Measurements from ENCODE around the gene GPN2.
"Not testable (repeated sequence)": the region's sequence is repeated elsewhere in the genome, so short reads cannot be mapped to it uniquely, and the experiment has no call there.

GPN2 gene

DNA sequence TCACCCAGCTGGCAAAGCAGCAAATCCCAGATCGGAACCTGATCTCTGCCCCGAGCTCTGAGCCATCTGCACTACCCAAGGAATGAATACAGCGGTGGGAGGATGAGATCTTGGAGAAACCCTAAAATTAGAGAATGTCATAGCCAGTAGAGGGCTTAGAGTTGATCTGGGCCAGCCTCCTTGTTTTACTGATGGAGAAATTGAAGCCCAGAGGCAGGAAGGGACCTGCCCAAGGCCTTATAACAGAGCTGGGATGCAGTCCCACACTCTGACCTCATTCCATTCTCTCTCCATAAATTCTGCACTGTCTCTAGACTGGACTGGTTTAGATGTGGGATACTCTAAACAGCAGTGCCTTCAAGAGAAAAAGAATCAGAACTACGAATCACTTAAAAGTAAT lies 31.9 kb downstream of the GPN2 start:
- no peak for DNase-seq (ENCODE audit: low read depth in 2 of 2)

DNA sequence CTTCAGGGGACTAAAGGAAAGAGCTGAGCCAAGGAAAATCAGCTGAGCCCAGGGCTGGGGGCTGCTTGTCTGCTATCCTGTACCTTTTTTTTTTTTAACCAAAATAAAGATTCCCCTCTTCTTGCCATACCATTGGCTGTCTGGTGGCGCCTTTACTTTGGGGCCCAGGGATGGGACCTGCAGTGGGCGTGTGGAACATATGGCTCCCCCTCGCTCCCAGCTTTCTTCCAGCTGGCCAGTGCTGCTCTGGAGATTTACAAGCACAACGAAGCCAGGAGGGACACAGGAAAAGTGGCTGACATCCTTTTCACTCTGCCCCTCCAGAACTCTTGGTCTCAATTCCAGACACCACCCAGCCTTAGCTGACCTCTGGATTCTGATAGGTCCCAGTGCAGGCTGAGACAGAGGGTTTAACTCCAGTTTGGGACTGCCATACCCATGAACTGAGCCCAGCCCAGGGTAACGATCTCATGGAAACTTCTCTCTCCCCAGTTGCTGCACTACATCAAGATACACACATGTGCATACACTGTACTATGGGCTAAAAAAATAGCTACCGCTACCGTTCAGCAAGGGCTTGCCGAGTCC lies 32.5 kb downstream of the GPN2 start:
- DNase-seq (ENCODE audit: low read depth in 2 of 2) = no peak

DNA sequence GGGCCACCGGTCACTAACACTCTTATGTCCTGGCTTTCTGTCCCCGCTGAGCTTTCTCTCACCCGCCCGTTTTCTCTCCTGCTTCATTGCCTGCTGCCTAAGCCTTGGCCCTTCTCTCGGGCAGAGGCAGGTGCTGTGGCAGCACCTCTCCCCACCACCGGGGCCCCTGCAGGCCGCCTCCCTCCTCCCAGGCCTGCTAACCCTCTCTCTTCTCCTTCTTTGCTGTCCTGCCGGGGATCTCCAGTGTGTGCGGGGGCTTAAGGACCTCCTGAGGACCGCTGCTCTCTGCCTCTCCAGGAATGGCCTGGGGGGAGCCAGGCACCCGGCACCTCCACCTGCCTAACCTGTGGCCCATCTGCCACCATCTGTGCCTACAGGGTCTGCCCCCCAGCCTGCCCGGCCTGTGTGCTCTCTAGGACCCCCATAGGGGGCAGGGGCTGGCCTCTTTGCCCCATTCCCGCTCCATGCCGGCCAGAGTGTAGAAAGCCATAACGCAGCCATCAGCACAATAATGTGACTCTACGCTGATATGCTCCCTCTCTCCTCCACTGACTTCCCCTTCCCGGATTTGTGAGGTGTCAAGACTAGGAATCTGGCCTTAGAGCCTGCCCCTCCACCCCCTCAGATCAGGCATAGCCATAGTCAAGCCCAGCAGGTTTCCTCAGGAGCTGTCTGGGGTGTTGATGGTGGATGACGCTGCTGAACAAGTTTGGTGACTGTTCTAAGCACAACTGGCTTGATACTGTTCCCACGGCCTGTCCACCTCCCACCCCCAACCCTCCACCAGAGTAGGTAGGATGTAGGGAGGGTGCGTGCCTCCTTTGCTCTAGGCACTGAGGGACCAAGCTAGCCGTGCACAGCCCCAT lies 33.2 kb downstream of the GPN2 start:
- DNase-seq (ENCODE audit: low read depth in 2 of 2) = no peak

DNA sequence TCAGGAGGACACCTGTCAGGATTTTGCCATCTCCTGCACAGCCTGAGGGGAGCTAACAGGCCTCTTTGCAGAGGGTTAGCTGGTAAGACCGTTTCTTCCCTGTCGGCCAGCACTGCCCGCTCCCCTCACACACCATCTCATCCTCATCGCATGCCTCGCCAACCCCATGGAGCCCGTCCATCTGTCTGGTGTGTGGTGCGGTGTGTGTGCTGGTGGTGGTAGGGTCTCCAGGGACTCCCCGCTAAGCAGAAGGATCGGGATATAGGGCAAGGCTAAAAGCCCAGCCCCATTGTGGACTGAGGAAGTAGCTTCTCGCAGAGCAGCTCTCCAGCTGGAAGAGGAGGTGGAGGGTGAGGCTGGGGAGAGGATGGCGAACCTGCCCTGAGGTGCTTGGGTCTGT lies 33.9 kb downstream of the GPN2 start:
- no peak for DNase-seq (ENCODE audit: low read depth in 2 of 2)

DNA sequence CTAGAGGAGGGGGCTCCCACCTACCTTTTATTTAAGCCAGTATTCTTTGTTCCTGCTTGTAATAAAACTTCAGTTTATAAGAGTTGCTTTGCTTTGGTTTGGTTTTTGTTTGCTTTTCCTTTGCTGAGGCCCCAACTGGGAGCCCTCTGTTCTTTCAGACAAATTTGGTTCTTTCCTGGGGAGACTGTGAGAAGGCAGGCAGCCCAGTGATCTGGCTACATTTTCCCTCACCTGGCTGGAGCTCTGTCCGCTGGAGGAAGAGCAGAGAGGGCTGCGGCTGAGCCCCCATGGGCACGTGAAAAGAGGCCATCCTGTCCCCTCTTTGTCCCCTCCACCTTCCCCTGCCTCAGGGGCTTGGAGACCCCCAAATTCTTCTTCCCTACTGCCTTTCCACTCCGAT lies 34.4 kb downstream of the GPN2 start:
- no peak for DNase-seq (ENCODE audit: low read depth in 2 of 2)

DNA sequence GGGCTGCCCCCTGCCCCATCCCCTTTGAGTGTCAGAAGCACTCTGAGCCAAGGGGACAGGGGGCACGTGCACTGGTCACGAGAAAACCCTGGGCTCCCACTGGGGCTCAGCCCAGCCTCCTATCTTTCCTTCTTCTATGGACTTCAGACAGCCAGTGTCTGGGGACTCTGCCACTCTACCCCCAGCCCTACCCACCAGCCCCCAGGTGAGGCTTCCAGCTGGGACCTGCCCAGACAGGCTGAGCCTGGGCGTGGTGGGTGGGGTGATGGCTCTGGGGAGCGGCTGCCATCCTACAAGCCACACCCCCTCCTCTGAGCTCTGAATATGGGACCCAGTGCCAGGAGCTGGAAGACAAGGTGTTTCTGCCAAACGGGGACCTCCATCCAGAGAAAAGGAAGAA lies 35.2 kb downstream of the GPN2 start:
- no peak for DNase-seq (ENCODE audit: low read depth in 2 of 2)

DNA sequence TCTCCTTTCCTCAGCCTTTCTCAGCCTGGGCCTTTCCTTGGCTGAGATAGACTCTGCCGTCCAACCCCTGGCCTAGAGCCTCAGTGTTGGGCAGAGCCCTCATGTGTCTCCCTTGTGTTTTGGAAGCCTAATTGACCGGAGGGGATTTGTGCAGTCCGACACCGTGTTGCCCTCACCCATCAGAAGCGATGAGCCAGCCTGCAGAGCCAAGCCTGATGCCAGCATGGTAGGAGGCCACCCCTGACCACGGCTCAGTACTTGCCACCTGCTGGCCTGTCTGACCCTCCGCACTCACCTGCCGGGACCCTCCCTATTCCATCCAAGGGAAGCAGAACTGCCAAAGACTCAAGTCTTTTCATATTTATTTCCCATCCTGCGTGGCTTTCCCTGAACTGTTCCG lies 36.5 kb downstream of the GPN2 start:
- DNase-seq (ENCODE audit: low read depth in 2 of 2) = no peak

DNA sequence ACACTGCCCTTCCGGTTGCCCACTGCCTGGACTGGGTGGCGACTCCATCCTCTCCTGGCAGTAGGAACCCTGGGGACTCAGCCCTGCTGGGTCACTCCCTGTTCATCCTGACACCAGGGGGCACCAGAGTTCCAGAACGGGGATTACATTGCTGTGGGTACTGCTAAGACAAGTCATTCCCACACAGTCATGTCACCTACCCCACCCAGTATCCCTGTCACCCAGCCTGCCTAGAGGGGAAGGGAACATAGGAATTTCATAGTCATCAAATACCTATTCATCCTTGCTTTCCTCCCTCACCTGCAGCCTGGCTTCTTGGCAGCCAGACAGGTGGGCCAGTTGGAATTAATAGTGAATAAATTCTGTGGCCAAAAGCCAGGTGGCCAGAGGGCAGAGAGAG lies 36.9 kb downstream of the GPN2 start:
- DNase-seq (ENCODE audit: low read depth in 2 of 2) = peak; percentile 75

DNA sequence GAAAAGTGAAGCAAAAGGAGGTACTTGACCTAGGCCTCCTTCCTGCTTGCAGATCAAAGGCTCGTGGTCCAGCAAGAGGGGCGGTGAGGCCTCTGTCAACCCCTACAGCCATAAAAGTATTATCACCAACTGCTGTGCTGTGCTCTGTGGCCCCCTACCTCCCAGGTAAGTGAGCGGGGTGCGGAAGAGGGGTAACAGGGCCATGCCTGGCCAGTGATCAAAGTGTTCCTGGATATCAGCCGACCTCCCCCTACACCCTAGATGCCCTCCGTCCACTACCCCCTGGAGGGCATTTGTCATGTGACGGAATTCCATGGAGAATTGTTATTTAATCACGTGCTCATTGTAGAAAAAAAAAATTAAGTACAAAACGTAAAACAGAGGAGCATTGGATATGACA lies 37.4 kb downstream of the GPN2 start:
- no peak for DNase-seq (ENCODE audit: low read depth in 2 of 2)

DNA sequence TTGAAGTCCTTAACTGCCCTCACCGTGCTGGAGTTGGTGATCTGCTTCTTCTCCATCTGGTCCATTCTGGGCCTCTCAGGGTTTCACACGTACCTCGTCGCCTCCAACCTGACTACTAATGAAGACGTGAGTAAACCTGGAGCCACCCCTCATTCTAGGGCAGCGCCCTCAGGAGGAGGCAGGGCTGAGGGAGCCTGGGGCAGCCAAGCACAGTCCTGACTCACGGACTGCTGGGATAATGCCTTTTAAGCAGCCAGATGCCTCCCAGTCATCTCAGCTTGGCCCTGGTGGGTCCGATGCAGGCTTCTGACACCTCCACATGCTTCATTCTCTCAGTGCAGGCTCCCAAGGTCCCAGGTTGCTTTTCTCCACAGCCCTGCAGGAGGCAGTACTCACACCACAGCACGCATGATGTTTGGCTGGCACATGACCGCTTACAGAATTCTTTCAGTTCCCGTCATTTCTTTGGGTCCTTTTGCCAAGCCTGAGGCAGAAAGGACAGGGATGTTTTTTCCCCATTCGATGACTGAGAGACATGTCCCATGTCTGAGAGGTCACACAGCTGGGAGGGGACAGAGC lies 38.9 kb downstream of the GPN2 start:
- DNase-seq (ENCODE audit: low read depth in 2 of 2) = no peak

DNA sequence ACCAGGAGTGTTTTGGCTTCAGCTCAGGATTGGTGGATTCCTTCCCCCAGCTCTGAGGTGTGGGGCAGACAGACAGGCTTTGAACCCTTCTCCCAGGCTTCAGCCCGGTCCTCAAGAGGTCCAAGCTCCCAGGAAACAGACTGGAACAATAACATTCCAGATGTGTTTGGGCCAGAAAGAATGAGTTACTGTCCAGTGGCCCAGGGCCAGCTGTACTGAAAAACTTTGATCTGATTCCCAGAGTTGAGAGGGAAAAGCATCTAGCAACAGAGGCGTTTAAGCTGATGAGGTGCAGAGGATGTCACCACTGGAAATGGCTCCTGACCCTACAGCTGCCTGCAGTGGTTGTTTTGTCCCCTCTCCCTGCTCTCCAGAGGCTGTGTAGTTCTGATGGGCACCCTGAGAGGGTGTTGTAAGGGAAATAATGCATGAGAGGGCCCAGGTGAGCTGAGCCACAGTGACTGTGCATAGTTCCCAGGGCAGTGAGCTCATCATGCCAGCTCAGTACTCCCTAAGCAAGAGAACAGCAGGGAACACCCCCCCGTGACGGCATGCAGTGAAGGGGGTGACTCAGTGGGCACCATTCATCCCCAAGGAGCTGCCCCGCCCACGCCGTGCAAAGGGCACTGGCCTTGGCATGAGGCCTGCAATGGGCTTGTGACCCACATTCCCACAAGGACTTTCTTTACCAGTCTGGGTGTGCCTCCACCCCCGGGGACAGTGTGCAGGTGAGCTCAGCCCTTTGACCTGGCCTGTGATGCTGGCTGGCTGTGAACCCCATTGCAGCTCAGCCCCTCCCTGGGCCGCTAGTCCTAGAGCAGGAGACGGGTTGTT lies 40.9 kb downstream of the GPN2 start:
- no peak for DNase-seq (ENCODE audit: low read depth in 2 of 2)

DNA sequence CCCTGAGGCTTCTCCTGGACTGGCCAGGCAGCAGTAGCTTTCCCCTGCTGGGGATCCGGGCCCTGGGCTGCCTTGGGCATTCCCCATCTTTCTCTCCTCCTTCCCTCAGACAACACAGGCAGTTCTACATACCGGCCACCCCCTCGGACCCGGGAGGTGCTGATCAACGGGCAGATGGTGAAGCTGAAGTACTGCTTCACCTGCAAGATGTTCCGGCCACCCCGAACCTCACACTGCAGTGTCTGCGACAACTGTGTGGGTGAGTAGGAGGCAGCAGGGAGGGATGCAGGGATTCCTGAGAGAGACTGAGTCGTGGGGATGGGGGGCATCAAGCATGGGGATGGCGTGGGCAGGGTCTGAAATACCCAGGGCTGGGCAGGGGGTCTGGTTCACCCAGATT lies 41.6 kb downstream of the GPN2 start:
- no peak for DNase-seq (ENCODE audit: low read depth in 2 of 2)

DNA sequence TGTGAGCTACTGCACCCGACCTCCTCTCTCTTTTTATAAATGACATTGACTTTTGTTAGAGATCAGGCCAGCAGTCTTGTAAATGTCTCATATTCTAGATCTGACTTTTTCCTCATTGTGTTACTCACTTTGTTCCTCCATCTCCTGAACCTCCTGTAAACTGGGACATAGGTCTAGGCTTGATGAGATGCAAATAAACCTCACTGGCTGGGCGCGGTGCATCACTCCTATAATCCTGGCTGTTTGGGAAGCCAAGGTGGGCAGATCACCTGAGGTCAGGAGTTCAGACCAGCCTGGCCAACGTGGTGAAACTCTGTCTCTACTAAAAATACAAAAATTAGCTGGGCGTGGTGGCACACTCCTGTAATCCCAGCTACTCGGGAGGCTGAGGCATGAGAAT lies 42.3 kb downstream of the GPN2 start:
- DNase-seq (ENCODE audit: low read depth in 2 of 2) = not testable (repeated sequence)

DNA sequence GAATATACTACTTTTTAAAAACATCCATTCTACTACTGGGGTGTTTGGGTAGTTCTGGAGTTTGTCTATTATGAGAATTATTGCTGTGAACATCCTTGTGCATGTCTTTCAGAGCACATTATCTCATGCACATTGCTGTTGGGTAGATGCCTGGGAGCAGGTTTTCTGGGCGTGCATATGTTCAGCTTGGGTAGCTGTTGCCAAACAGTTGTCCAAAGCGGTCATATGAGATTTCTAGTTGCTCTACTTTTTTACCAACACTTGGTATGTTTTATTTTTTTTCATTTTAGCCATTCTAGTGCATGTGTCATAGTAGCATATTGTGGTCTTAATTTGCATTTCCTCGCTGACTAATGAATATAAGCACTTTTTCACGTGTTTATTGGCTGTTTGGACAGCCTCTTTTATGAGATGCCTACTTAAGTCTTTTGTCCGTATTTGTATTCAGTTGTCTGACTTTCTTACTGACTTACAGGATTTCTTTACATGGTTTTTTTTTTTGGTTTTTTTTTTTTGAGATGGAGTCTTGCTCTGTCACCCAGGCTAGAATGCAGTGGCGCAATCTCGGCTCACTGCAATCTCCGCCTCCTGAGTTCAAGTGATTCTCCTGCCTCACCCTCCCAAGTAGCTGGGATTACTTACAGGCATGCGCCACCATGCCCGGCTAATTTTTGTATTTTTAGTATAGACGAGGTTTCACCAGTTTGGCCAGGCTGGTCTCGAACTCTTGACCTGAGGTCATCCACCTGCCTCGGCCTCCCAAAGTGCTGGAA lies 45.5 kb downstream of the GPN2 start:
- no peak for DNase-seq (ENCODE audit: low read depth in 2 of 2)

DNA sequence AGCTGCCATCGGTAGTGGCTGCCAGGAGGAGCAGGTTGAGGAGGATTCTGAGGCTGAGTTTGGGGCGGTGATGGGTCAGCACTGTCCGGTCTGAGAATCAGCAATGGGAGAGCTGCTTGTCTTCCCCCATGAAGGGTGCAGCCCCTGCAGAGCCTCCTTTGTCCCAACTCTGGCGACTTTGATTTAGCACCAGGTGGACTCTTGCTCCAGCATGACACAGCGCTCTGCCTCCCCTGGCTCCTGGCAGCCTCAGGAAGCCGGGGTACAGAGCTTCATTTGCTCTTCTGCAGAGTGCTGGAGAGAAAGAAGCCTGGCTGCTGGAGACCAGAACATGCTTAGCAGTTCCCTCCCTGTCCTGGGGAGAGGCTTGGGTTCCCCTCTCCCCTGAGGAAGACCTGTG lies 50.3 kb downstream of the GPN2 start:
- no peak for DNase-seq (ENCODE audit: low read depth in 2 of 2)

DNA sequence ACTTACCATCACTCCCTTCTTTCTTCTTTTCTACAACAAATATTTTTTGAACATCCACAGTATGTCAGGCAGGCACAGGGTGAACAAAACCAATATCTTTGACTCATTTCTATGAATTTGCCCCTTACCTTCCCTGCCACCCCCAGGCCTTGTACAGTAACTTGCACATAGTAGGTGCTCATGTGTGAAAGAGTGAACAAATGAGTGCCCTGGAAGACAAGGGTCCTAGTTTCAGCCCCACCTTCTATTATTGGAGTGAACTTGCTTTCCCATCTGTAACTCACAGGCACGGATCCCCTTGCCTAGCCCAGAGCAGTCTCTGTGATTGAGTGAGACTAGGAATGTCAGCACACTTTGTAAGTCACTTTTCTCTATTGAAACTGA lies 50.8 kb downstream of the GPN2 start:
- no peak for DNase-seq (ENCODE audit: low read depth in 2 of 2)

DNA sequence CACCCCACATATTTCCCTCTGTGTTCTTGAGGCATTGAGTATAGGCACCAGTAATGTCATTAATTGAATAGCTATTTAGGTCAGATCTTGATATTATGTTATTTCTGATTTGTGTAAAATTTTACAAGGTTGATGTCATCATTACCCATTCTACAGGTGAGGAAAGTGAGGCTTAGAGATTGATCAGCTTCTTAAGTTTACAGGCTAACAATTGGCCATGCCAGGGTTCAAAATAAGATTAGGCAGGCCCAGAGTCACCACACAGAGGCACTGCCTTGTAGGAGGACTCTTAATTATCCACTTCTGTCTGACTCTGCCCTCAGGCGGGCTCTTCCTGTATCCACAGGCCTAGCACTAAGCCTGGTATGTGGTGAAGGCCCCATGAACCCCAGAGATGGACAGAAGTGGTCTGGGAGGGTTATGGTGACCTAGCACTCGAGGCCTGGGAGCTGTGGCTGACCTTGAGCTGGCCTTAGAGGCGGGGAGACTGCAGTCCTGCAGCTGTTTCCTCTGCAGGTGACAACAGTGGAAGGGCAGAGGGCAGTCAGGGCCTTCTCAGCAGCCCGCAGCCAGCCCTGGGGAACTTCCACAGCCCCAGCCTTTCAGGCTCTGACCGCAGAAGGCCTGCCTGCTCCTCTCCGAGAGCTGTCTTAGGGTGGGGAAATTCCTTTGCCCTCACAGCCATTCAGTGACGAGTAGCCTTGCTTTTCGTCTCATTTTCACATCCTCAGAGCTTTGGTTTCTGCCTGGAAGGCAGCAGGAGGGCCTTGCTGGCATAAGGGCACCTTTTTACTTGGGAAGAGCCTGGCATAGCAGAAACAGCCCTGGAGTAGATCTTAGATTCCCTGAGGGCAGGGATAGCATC lies 51.4 kb downstream of the GPN2 start:
- peak in 1 of 2 donors; percentile 49 for DNase-seq (ENCODE audit: low read depth in 2 of 2)

DNA sequence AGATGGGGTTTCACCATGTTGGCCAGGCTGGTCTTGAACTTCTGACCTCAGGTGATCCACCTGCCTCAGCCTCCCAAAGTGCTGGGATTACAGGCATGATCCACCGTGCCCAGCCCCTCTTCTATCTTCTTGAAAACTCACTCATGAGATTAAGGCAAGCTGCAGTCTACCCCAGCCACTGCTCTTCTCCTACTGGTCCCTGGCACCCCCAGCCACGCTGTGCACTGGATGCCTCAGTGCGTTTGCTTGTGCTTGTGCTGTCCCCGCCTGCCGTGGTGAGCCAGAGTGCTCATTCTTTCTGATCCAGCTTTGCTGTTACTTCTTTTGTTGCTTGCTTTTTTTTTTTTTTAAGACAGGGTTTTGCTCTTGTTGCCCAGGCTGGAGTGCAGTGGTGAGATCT lies 52.4 kb downstream of the GPN2 start:
- DNase-seq (ENCODE audit: low read depth in 2 of 2) = not testable (repeated sequence)

DNA sequence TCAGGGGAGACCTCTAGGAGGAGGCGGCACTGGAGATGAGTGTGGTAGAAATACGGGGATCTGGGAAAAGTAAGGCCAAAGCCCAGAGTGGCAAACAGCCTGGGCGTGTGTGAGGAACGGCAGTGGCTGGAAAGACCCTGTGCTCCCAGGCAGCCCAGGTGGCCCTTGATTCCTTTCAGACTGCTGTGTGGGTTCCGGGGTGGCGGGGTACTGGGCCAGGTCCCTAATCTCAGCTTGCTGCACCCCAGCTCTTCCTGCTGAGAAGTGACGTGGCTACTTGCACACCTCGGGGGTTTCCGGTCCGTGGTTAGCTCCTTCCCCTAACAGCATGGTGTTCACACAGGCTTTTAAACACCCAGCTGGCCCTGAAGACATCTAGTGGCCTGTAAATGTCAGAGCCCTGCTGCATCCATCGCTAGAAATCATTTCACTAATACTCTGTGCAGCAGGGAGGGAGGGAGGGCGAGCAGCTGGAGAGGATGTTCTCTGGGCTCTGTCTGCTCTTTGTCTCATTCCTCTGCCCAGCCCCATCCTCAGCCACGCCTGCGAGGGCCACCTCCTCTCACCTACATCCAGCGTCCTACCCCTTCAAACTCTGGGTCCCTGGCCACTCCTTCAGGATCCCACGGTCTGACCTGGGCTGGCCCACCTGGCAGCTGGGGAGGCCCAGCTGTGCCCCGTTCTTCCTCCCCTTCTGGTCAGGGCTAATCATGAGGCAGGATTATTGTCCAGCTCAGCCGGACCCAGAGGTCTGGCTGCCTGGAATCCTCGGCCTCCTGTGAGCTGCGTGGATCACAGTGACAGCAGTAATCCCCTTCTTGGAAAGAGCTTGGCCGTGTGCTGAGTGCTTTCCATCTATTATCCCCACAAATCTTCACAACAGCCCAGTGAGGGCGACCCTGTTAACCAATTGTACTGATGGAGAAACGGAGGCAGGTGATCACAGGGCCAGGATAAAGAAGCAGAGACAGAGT lies 56.4 kb downstream of the GPN2 start:
- DNase-seq (ENCODE audit: low read depth in 2 of 2) = peak; percentile 59 to 75
